HG02870 (cell line): ENCODE data around the gene PRPF19.

ENCODE experiments used
- ATAC-seq: cut with Tn5 transposase; IDR thresholded peaks from one replicate; pipeline ENCODE4 v1.9.1; 2021; ENCODE audit warnings: mild to moderate bottlenecking, moderate library complexity; ENCODE audit not compliant: unreplicated experiment

Gene PRPF19

DNA sequence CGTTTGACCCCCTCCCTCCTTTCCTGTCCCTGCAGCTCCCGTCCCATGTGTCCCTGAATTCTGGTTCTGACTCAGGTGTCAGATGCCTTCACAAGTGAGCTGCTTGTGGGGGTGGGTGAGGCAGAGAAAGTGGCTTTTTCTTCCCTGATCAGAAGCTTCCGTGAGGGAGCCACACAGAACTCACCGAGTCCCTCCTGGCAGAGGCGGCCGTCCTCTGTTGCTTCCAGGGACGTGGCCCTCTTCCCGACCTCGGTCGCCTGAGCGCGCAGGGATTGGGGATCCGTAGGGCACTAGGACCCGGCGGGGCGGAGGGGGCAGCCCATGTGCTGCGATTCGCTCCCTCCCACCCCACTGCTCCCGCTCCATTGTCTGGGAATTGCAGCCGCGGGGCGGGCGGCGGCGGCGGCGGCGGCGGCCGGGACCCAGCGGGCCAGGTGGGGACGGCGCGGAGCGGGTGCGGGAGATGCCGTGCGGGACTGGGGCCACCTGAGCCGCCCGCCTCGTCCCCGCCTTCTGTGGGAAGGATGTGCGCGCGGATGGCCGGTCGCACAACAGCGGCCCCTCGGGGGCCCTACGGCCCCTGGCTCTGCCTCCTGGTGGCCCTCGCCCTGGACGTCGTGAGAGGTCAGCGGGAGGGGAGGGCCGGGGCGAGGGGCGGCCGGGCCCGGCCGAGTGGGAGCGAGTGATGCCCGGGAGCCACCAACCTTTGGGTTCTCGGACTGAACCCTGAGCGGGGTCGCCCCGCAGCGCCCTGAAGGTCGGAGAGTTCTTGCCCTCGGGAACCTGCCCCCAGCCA is 17.9 kb upstream of the PRPF19 start, which contains the start of gene TMEM132A:
Gene TMEM132A, plus strand, starts transcription at position 351 of the 796 bp plus-strand sequence. Its CDS starts 174 bp downstream, at position 525.
- peak; percentile 60 for ATAC-seq

GRCh38 chr11:60923800-60924109 is 17.4 kb upstream of the PRPF19 start:
- ATAC-seq = no peak

DNA sequence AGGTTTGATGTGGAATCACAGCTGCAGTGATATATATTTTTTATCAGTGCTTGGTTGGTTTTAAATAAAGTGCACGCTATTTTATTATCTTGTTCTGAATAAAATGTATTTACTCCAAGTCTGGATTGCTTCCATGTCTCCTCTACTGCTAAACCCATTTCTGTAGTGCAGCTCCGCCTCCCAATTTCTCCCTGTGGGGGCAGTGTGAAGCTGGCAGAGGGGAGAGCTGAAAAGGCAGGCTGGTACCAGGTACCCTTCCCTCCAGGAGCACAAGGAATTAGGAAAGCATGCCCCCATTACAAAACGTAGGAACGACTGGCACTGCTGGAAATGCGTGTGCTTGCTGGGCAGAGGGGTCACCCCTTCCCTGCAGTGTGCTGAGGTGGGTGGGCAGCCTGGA is 16.9 kb upstream of the PRPF19 start:
- ATAC-seq = no peak

DNA sequence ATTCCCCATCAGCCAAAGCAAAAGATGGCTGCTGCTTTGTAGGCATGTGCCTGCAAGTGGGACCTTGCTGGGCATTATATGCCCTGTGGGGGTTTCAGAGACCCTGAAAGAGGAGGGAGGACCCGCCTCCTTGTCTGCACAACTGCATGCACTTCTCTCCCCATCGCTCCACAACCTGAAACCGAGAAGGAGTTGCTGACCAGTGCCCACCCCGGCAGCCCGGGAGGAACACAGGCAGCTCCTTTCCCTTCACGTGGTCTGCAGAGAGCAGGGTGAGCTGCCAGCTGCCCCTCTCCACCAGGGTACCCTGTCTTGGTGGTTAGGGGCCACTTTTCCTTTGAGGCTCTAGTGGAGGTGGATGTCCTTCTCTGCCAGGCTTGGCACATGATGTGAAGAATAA is 16.5 kb upstream of the PRPF19 start:
- no peak for ATAC-seq

GRCh38 chr11:60921777-60922335 is 15.5 kb upstream of the PRPF19 start:
- ATAC-seq = no peak

DNA sequence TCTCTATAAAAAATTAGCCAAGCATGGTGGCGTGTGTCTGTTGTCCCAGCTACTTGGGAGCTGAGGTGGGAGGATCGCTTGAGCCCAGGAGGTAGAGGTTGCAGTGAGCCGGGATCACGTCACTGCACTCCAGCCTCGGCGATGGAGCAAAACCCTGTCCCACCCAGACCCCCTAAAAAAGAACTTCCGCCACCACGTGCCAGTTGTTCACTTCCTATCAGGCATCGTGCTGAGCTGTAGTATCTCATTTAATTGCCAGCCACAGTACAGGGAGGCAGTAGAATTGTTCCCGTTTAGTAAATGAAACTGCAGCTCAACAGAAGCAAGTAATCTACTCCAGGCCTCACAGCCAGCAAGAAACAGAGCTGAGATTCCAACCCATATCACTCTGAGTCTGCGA is 14.9 kb upstream of the PRPF19 start:
- no peak for ATAC-seq

DNA sequence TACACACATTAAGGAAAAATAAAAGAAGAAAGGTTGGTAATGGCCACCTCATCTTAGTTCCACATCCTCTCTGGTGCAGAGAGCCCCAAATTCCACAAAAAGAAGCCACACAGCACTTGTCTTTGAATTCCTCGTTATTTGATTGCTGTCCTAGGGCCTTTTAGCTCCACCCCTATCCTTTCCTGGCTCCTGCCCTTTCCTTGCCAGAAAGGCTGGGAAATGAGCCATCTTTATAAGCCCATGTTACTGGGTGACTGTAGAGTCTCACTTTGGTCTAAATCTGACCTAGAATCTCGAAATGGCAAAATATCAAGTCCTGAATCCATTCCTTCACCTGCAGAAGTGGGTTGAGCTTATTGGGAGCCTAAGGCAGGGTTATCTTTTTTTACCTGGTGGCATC is 13.6 kb upstream of the PRPF19 start:
- no peak for ATAC-seq

- ATAC-seq = no peak
Observed at GRCh38 chr11:60919320-60919719, 12.9 kb upstream of the PRPF19 start.

GRCh38 chr11:60918939-60919265 is 12.5 kb upstream of the PRPF19 start:
- ATAC-seq = no peak

DNA sequence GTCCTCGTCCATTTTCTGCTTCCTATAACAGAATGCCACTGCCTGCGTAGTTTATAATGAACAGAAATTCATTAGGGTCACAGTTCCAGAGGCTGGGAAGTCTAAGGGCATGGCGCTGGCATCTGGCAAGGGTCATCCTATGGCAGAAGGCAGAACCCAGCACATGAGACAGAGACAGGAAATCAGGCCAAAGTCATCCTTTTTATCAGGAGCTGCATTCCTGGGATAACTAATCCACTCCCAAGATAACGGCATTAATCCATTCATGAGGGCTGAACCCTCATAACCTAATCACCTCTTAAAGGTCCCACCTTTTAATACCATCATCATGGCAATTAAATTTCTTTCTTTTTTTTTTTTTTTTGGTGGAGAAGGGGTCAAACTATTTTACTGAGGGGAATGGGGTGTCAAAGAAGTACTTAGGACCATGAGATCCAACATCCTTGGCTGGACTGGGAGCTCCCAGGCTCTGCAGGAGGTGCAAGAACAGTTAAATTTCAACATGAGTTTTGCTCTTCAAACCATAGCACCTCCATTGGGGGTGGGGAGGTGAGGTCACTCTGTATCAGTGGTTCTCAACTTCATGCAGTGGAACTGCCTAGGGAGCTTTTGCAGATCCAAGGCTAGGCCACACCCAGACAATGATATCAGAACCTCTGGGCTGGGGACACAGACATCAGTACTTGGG is 12.0 kb upstream of the PRPF19 start:
- no peak for ATAC-seq

DNA sequence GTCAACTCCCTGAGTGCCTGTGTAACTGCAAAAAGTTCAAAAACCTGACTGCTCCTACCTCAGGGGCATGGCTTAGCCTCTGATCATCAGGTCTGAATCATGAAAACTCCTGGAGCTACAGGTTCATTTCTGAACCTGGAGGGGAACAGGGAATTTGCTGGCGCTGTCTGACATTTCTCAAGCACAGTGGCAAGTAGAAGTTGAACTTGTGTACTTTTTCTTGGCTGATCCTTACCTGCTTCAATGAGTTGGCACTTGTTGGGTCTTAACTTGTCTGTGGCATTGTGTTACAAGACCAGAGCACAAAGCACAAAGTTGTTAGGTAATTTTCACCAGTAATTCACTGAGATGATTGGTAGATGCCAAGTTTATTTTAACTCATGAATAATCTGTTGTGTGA is 10.9 kb upstream of the PRPF19 start:
- ATAC-seq = no peak

DNA sequence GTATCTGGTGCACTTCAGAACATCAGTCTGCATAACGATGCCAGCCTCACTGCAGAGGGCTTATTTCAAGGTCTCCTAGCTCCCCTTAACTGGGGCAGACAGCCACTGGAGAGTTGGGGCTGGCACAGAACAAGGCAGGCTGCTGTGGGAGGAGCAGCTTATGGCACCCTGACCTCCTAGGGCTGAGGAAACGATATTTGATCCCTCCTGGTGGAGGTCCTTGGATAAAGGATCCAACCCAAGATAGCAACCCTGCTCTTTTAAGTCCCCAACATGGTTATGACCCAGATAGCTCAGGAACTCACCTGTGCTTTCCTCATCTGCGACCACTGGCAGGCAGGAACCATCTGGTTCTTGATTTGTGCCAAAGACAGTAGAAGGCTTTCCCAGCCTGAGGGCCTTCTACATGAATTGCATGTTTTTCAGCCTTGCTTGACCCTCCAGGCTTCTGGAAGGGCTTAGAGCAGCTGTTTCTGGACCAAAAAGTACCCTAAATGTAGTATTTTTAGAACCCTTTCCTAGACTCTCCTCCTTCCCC is 10.4 kb upstream of the PRPF19 start:
- ATAC-seq = no peak

DNA sequence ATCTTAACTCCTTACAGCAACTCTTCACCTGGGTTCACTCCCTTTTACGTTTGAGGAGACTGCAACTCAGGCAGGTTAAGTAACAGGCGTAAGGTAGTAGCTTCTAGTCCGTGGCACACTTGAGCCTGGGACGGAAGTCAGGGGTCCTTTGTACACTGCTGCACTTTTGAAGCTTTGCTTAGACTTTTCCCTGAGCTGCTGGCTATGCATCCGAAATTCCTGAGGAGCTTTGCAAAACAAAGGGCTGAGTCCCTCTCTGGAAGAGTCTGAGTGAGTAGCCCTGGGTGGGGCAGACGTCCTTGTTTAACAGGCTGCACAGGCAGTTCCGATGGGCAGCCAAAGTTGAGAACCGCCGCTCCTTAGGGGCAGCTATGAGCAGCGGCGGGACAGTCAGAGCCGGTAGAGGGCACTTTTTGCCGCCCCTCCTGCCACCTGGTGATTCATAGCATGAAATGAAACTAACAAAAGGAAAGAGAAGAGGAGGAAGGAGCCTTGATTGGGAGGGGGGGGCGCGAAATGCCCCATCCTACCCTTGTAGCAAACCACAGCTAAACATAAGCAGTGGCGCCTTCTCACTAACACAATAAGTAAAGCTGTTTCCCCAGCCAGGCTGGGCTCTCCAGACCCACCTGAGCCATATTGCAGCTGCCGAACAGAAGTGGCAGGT is 9.0 kb upstream of the PRPF19 start:
- no peak for ATAC-seq

DNA sequence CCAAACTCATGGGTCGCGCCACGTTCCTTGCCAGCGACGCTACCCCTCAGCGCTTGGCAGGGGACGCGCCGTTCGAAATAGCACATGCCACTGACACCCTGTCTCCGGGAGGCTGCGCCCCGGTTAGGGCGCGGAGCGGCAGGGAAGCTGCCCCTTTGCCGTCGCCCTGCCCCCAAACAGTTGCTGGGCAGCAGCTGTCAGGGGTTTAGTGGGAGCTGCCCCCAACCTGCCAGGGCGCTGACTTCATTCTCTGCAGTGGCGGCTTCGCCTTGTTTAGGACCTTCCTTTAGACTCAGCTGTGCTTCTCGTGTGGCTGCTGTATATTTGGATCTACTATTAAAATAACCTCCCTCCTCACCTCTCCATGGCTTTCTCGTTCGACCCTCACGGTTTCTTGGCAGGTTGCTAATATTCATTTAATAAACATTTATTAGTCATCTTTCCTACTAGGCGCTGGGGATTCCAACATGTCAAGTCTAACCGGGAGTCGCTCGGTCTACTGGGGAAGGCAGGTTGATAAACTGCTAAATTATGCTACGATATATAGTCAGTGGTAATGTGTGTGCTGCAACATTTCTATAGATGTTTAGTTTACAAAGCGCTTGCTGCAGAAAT is 8.4 kb upstream of the PRPF19 start:
- no peak for ATAC-seq

DNA sequence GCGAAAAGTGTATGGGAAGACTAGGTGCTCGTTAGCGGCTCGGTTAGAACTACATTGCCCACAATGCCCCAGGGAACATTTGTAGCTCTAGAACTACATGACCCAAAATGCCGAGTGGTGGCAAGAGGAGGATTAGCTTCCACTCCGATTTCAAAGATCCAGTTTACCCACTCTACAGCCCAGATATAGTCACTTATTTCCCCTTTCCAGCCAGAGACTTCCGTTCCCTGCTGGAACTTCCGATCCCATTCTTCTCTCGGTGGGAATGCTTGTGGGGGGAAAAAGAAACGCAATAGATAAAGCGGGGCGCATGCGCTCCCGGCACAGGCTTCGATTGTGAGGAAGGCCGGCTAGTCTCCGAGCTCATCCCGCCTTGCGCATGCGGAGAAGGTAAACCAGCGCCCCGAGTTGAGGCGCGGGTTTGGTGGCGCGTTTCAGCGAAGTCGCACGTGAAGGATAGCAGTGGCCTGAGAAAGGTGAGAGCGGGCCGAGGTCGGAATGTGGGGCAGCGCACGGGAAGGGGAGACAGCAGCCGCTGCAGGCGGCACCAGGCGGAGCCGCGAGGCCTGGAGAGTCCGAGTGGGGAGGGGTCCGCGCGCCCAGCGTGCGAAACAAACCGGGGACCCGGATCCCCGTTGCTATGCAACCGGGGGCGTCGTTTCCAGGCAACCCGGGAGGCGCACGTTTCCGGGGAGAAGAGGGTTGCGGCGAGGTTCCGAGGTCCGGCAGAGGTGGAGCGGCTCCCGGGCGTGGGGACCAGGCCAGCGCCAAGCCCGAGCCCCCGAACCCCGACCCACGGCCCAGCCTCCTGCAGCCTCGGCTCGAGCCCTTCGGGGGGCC is 7.6 kb upstream of the PRPF19 start, which contains the start of gene TMEM109:
Gene TMEM109, plus strand, starts transcription at position 366 of the 840 bp plus-strand sequence. CDS start 5,536 bp downstream, outside the sequence.
- peak; percentile 41 for ATAC-seq

GRCh38 chr11:60912851-60913528 is 6.6 kb upstream of the PRPF19 start:
- no peak for ATAC-seq

- no peak for ATAC-seq
Observed at GRCh38 chr11:60912223-60912850, 6.0 kb upstream of the PRPF19 start.

DNA sequence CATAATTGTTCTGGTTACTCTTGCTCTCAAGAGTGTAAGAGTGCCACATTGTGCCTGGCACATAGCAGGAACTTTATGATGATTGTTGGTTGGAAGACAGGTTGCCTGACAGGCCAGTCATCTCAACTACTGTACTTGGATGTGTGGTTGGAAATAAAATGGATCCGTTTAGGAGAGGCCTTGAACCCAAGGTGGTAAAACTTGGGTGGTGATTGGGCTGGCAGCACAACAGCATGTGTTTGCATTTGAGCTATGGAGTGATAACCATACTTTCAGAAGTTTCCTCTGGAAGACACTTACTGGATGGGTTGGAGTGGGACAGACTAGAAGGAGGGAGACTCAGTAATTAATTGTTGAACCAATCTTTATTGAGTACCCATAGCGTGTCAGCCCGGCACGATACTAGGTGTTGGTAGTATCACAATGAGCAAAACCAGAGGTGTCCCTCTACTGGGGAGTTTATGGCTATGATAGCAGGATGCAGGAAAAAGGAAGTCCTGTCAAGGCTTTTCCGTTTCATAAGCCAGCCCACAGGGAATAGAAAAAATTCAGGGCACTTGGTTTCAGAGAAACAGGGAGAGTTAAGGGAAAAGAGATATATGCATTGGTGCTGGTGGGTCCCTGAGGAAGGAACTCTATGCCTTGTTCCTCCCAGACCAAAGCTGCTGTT is 4.5 kb upstream of the PRPF19 start:
- no peak for ATAC-seq
